GM23338 (cell line): Measurements from ENCODE around the gene GSG1L. TPM values are rescaled to one million over a fixed set of nuclear protein-coding genes. Genes with fewer than 3 reads are reported as not detected.

ENCODE experiments used
- ATAC-seq: fragments of 200-7000 bp; cut with Tn5 transposase; 3 replicates; pipeline ENCODE4 v1.9.1; 2020
- DNase-seq: peaks from one replicate; pipeline ENCODE4 v3.0.0-alpha.2; 2015; ENCODE audit warnings: low spot score
- H2AFZ ChIP-seq: fragments of 200-600 bp; sonication (generic); 2 replicates; pipeline ENCODE4 v1.8.0; 2016; ENCODE audit warnings: antibody characterized with exemption, mild to moderate bottlenecking, moderate library complexity
- H3F3A ChIP-seq: fragments of 200-600 bp; sonication (generic); replicated peaks from 2 replicates; pipeline ENCODE4 v1.8.0; 2017; ENCODE audit warnings: antibody characterized with exemption, mixed run types, low read depth
- H3K27ac ChIP-seq: fragments of 200-600 bp; sonication (generic); 2 replicates; pipeline ENCODE4 v1.6.1; 2016; ENCODE audit warnings: low read depth
- H3K27me3 ChIP-seq: fragments of 200-600 bp; sonication (generic); 2 replicates; pipeline ENCODE4 v1.8.0; 2016; ENCODE audit warnings: mild to moderate bottlenecking, mixed run types, moderate library complexity; ENCODE audit not compliant: insufficient read depth
- H3K36me3 ChIP-seq: fragments of 200-600 bp; sonication (generic); 2 replicates; pipeline ENCODE4 v1.8.0; 2016; ENCODE audit warnings: mild to moderate bottlenecking; ENCODE audit not compliant: insufficient read depth
- H3K4me1 ChIP-seq: fragments of 200-600 bp; sonication (generic); 2 replicates; pipeline ENCODE4 v1.8.0; 2016; ENCODE audit warnings: mild to moderate bottlenecking, moderate library complexity; ENCODE audit not compliant: insufficient read depth
- H3K4me2 ChIP-seq: fragments of 200-600 bp; sonication (generic); 2 replicates; pipeline ENCODE4 v1.7.1; 2017; ENCODE audit warnings: mixed run types
- H3K4me3 ChIP-seq: fragments of 200-600 bp; sonication (generic); 2 replicates; pipeline ENCODE4 v1.6.1; 2016; ENCODE audit warnings: mixed run types
- H3K79me2 ChIP-seq: fragments of 200-600 bp; sonication (generic); replicated peaks from 2 replicates; pipeline ENCODE4 v1.8.0; 2017; ENCODE audit warnings: mild to moderate bottlenecking; ENCODE audit not compliant: insufficient read depth
- H3K9me2 ChIP-seq: fragments of 200-600 bp; sonication (generic); 2 replicates; pipeline ENCODE4 v1.8.0; 2017; ENCODE audit not compliant: insufficient read depth
- H4K20me1 ChIP-seq: fragments of 200-600 bp; sonication (generic); replicated peaks from 2 replicates; pipeline ENCODE4 v1.8.0; 2017; ENCODE audit warnings: mild to moderate bottlenecking; ENCODE audit not compliant: insufficient read depth
- H3K27ac Mint-ChIP-seq: 2 replicates; pipeline ENCODE4 v1.8.0; 2020; ENCODE audit warnings: inconsistent platforms, mild to moderate bottlenecking, moderate library complexity, mixed read lengths
- H3K27me3 Mint-ChIP-seq: 3 replicates; pipeline ENCODE4 v1.8.0; 2022; ENCODE audit warnings: low read depth, mild to moderate bottlenecking, moderate library complexity, mixed read lengths, inconsistent platforms; ENCODE audit not compliant: insufficient read depth, poor library complexity
- H3K36me3 Mint-ChIP-seq: 3 replicates; pipeline ENCODE4 v1.8.0; 2021; ENCODE audit warnings: low read depth, mild to moderate bottlenecking, inconsistent platforms, moderate library complexity, mixed read lengths
- H3K4me1 Mint-ChIP-seq: 3 replicates; pipeline ENCODE4 v1.8.0; 2020; ENCODE audit warnings: mild to moderate bottlenecking, inconsistent platforms, mixed read lengths
- H3K4me3 Mint-ChIP-seq: 3 replicates; pipeline ENCODE4 v1.8.0; 2021; ENCODE audit warnings: moderate library complexity, mild to moderate bottlenecking, inconsistent platforms, mixed read lengths
- H3K9me3 Mint-ChIP-seq: 3 replicates; pipeline ENCODE4 v1.8.0; 2020; ENCODE audit warnings: moderate library complexity, mild to moderate bottlenecking, inconsistent platforms, mixed read lengths
- CREB1 ChIP-seq: fragments of 250-450 bp; sonication (Bioruptor Pico); IDR thresholded peaks from 2 replicates; pipeline ENCODE4 v1.5.0; 2020; ENCODE audit warnings: low read depth, mild to moderate bottlenecking, moderate library complexity
- CTCF ChIP-seq, 2 experiments: fragments of 200-600 bp in 1 of 2; sonication (generic) in 1 of 2; conservative IDR thresholded peaks; 2 replicates each; pipeline versions ENCODE4 v1.5.1 to v1.6.1; 2016 to 2017; ENCODE audit warnings: antibody characterized with exemption in 2 of 2, low read depth in 2 of 2, mild to moderate bottlenecking in 2 of 2, moderate library complexity in 1 of 2
- ETS1 ChIP-seq: IDR thresholded peaks from 2 replicates; pipeline ENCODE4 v1.6.1; 2016; ENCODE audit warnings: antibody characterized with exemption
- EZH2 ChIP-seq: fragments of 200-600 bp; sonication (generic); IDR thresholded peaks from one replicate; pipeline ENCODE4 v1.8.0; 2017; ENCODE audit warnings: antibody characterized with exemption, mild to moderate bottlenecking, low read depth; ENCODE audit not compliant: unreplicated experiment
- EZH2phosphoT487 ChIP-seq: fragments of 200-600 bp; sonication (generic); IDR thresholded peaks from one replicate; pipeline ENCODE4 v1.8.1; 2018; ENCODE audit warnings: antibody characterized with exemption; ENCODE audit not compliant: unreplicated experiment
- JUNB ChIP-seq: IDR thresholded peaks from one replicate; pipeline ENCODE4 v1.6.1; 2016; ENCODE audit warnings: antibody characterized with exemption; ENCODE audit not compliant: unreplicated experiment
- NANOG ChIP-seq: IDR thresholded peaks from 2 replicates; pipeline ENCODE4 v1.6.1; 2016; ENCODE audit warnings: antibody characterized with exemption, borderline replicate concordance
- POLR2AphosphoS5 ChIP-seq: IDR thresholded peaks from 2 replicates; pipeline ENCODE4 v1.6.1; 2016; ENCODE audit warnings: antibody characterized with exemption, low read depth
- REST ChIP-seq: IDR thresholded peaks from one replicate; pipeline ENCODE4 v1.6.1; 2018; ENCODE audit warnings: antibody characterized with exemption; ENCODE audit not compliant: unreplicated experiment
- STAT1 ChIP-seq: IDR thresholded peaks from one replicate; pipeline ENCODE4 v1.6.1; 2016; ENCODE audit warnings: antibody characterized with exemption; ENCODE audit not compliant: unreplicated experiment
- ZNF114 ChIP-seq: fragments of 250-450 bp; sonication (Bioruptor Pico); IDR thresholded peaks from 2 replicates; pipeline ENCODE4 v1.5.0; 2020; ENCODE audit warnings: mild to moderate bottlenecking, moderate library complexity
- ZNF331 ChIP-seq: fragments of 250-450 bp; sonication (Bioruptor Pico); IDR thresholded peaks from 2 replicates; pipeline ENCODE4 v1.5.0; 2020; ENCODE audit warnings: low read depth, mild to moderate bottlenecking, moderate library complexity
- ZNF462 ChIP-seq: fragments of 250-450 bp; sonication (Bioruptor Pico); IDR thresholded peaks from 2 replicates; pipeline ENCODE4 v1.5.0; 2020; ENCODE audit warnings: mild to moderate bottlenecking, moderate library complexity
- polyA plus RNA-seq: library from polyadenylated mRNA; unstranded; fragments of >200 nt; fragmentation: Nextera tagmentation; extraction: Ambion mirVana; gene quantifications from 2 replicates; pipeline ENCODE4 v1.2.1, GENCODE V29; 2016
- total RNA-seq: library from RNA; depleted of rRNA; stranded (reverse); fragments of >200 nt; shearing (Covaris generic); gene quantifications from 2 replicates; pipeline ENCODE4 v1.2.3, GENCODE V29; 2014

The GSG1L gene
- total and polyA plus RNA-seq, 2 experiments from 2014 or later, result 0.36 to 0.63 TPM

- no peaks in the 10 kb centered on the region for H3K4me1 ChIP-seq
- H3K4me3 ChIP-seq, result no peak overlapping the region
- no peak overlapping the region for H3K27ac ChIP-seq
- Mint-ChIP-seq H3K36me3 (no peaks in the 10 kb centered on the region), H3K27me3 (peaks cover 4% of the 10 kb centered on the region), H3K27ac (no peak overlapping the region), H3K4me3 (no peak overlapping the region), H3K4me1 (no peaks in the 10 kb centered on the region; the same call in 2 of the 3 replicates), H3K9me3 (no peaks in the 10 kb centered on the region)
- peaks cover 13% of the 10 kb centered on the region; the same call in 1 of the 2 replicates for H3K9me2 ChIP-seq
- no peak overlapping the region for H2AFZ ChIP-seq
- no peak for TF ChIP-seq JUNB
- no peak for TF ChIP-seq EZH2phosphoT487
- TF ChIP-seq ZNF114 (CRISPR knock-in tag), result no peak
- no peak for TF ChIP-seq ZNF331 (CRISPR knock-in tag)
- TF ChIP-seq NANOG, result no peak
- no peak for TF ChIP-seq EZH2
- no peak for TF ChIP-seq STAT1
- TF ChIP-seq ZNF462 (CRISPR knock-in tag), result no peak
- no peak for TF ChIP-seq POLR2AphosphoS5
- TF ChIP-seq ETS1, result no peak
- TF ChIP-seq CREB1 (CRISPR knock-in tag), result no peak
- no peak for TF ChIP-seq REST
- no peak for TF ChIP-seq CTCF (conservative IDR thresholded peaks at IDR 0.05; ENCODE audit: low read depth in 2 of 2)
- H3K4me2 ChIP-seq, result no peak overlapping the region
- DNase-seq (no peak), ATAC-seq (no peak)
- H3K36me3 ChIP-seq, result no peaks in the 10 kb centered on the region
- H3K27me3 ChIP-seq, result no peaks in the 10 kb centered on the region
- no peaks in the 10 kb centered on the region for H3F3A ChIP-seq
- H3K79me2 ChIP-seq, result no peaks in the 10 kb centered on the region
- H4K20me1 ChIP-seq, result no peaks in the 10 kb centered on the region; the same call in 1 of the 2 replicates
These were observed 272.7 kb downstream of the GSG1L start for GRCh38 chr16:27790546-27791403.
